Measurements from ENCODE around the gene SKI. TPM values are rescaled to one million over a fixed set of nuclear protein-coding genes. Genes with fewer than 3 reads are reported as not detected.

Gene SKI
- total RNA-seq, 1 donor from 2014 or later, result 116 TPM

GRCh38 chr1:2300004-2300771 lies 72.1 kb downstream of the SKI start:
- TF ChIP-seq, protein P1, sequence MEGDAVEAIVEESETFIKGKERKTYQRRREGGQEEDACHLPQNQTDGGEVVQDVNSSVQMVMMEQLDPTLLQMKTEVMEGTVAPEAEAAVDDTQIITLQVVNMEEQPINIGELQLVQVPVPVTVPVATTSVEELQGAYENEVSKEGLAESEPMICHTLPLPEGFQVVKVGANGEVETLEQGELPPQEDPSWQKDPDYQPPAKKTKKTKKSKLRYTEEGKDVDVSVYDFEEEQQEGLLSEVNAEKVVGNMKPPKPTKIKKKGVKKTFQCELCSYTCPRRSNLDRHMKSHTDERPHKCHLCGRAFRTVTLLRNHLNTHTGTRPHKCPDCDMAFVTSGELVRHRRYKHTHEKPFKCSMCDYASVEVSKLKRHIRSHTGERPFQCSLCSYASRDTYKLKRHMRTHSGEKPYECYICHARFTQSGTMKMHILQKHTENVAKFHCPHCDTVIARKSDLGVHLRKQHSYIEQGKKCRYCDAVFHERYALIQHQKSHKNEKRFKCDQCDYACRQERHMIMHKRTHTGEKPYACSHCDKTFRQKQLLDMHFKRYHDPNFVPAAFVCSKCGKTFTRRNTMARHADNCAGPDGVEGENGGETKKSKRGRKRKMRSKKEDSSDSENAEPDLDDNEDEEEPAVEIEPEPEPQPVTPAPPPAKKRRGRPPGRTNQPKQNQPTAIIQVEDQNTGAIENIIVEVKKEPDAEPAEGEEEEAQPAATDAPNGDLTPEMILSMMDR (IDR thresholded peaks at IDR 0.05), result no peak
- H3K27me3 Mint-ChIP-seq (ENCODE audit: low read depth), result no peaks in the 10 kb centered on the region
- H3K36me3 Mint-ChIP-seq (ENCODE audit: low read depth), result peaks cover 4% of the 10 kb centered on the region
- peaks cover 36% of the 10 kb centered on the region for H3K4me1 Mint-ChIP-seq (ENCODE audit: low read depth)
- H3K4me3 Mint-ChIP-seq (ENCODE audit: unreplicated experiment), result no peak overlapping the region
- H3K9me3 Mint-ChIP-seq (ENCODE audit: low read depth), result no peaks in the 10 kb centered on the region
- no peak for DNase-seq (ENCODE audit: low spot score)
- peak overlapping the region; percentile 61 for H3K27ac Mint-ChIP-seq (ENCODE audit: unreplicated experiment)

GRCh38 chr1:2300851-2301606 lies 72.9 kb downstream of the SKI start:
- Mint-ChIP-seq H3K4me1 (ENCODE audit: low read depth) (peaks cover 32% of the 10 kb centered on the region), H3K36me3 (ENCODE audit: low read depth) (peaks cover 9% of the 10 kb centered on the region), H3K9me3 (ENCODE audit: low read depth) (no peaks in the 10 kb centered on the region), H3K4me3 (ENCODE audit: unreplicated experiment) (no peak overlapping the region), H3K27me3 (ENCODE audit: low read depth) (no peaks in the 10 kb centered on the region), H3K27ac (ENCODE audit: unreplicated experiment) (peak overlapping the region; percentile 65)
- no peak for DNase-seq (ENCODE audit: low spot score)
- TF ChIP-seq, protein P1 (IDR thresholded peaks at IDR 0.05), result no peak

GRCh38 chr1:2301607-2302291 lies 73.6 kb downstream of the SKI start:
- Mint-ChIP-seq H3K36me3 (ENCODE audit: low read depth) (peaks cover 9% of the 10 kb centered on the region), H3K27me3 (ENCODE audit: low read depth) (no peaks in the 10 kb centered on the region), H3K27ac (ENCODE audit: unreplicated experiment) (peak overlapping the region; percentile 65), H3K4me3 (ENCODE audit: unreplicated experiment) (no peak overlapping the region), H3K9me3 (ENCODE audit: low read depth) (no peaks in the 10 kb centered on the region), H3K4me1 (ENCODE audit: low read depth) (peaks cover 27% of the 10 kb centered on the region)
- DNase-seq (ENCODE audit: low spot score), result no peak
- TF ChIP-seq, protein P1 (IDR thresholded peaks at IDR 0.05), result no peak

- Mint-ChIP-seq H3K4me3 (ENCODE audit: unreplicated experiment) (no peak overlapping the region), H3K27me3 (ENCODE audit: low read depth) (no peaks in the 10 kb centered on the region), H3K36me3 (ENCODE audit: low read depth) (peaks cover 11% of the 10 kb centered on the region), H3K9me3 (ENCODE audit: low read depth) (no peaks in the 10 kb centered on the region), H3K4me1 (ENCODE audit: low read depth) (peaks cover 27% of the 10 kb centered on the region), H3K27ac (ENCODE audit: unreplicated experiment) (no peak overlapping the region)
- TF ChIP-seq, protein P1 (IDR thresholded peaks at IDR 0.05), result no peak
- no peak for DNase-seq (ENCODE audit: low spot score)
Measured at GRCh38 chr1:2302292-2302925, 74.3 kb downstream of the SKI start.
